ENCODE data around the gene POTEM.
"Not testable (repeated sequence)": the region's sequence is repeated elsewhere in the genome, so short reads cannot be mapped to it uniquely, and the experiment has no call there.

Gene POTEM

GRCh38 chr14:18967134-18967533, at the start of gene POTEM:
Gene POTEM, plus strand, starts transcription at chr14:18967434. Its CDS starts 52 bp downstream, at chr14:18967486.
- DNase-seq (ENCODE audit: extremely low read depth, low read depth), result not testable (repeated sequence)

GRCh38 chr14:18918345-18918744, 48.9 kb upstream of the POTEM start:
- H3K4me3 ChIP-seq (replicated peaks; ENCODE audit: low read depth, low read length); DNase-seq (ENCODE audit: extremely low read depth, low read depth): not testable (repeated sequence)

More at GRCh38 chr14:18967134-18967533, at the start of gene POTEM:
- not testable (repeated sequence) for H3K4me3 ChIP-seq (replicated peaks; ENCODE audit: low read depth, low read length)

GRCh38 chr14:18920052-18920451, 47.2 kb upstream of the POTEM start:
- DNase-seq (ENCODE audit: extremely low read depth, low read depth); H3K4me3 ChIP-seq (replicated peaks; ENCODE audit: low read depth, low read length): not testable (repeated sequence)

GRCh38 chr14:18921055-18921701, 46.1 kb upstream of the POTEM start:
- H3K4me3 ChIP-seq (replicated peaks; ENCODE audit: low read depth, low read length); DNase-seq (ENCODE audit: extremely low read depth, low read depth): not testable (repeated sequence)

GRCh38 chr14:18936848-18937247, 30.4 kb upstream of the POTEM start:
- H3K4me3 ChIP-seq (replicated peaks; ENCODE audit: low read depth, low read length); DNase-seq (ENCODE audit: extremely low read depth, low read depth): not testable (repeated sequence)

- not testable (repeated sequence) for H3K4me3 ChIP-seq (replicated peaks; ENCODE audit: low read depth, low read length); DNase-seq (ENCODE audit: extremely low read depth, low read depth)
Observed at GRCh38 chr14:18938733-18939132, 28.5 kb upstream of the POTEM start.

- not testable (repeated sequence) for DNase-seq (ENCODE audit: extremely low read depth, low read depth); H3K4me3 ChIP-seq (replicated peaks; ENCODE audit: low read depth, low read length)
Observed at GRCh38 chr14:18949939-18950338, 17.3 kb upstream of the POTEM start.

- DNase-seq (ENCODE audit: extremely low read depth, low read depth), result not testable (repeated sequence)
Observed at GRCh38 chr14:18953085-18953484, 14.1 kb upstream of the POTEM start.

GRCh38 chr14:18955816-18956215, 11.4 kb upstream of the POTEM start:
- not testable (repeated sequence) for H3K4me3 ChIP-seq (replicated peaks; ENCODE audit: low read depth, low read length); DNase-seq (ENCODE audit: extremely low read depth, low read depth)

More at GRCh38 chr14:18953085-18953484, 14.1 kb upstream of the POTEM start:
- not testable (repeated sequence) for H3K4me3 ChIP-seq (replicated peaks; ENCODE audit: low read depth, low read length)

- H3K4me3 ChIP-seq (replicated peaks; ENCODE audit: low read depth, low read length); DNase-seq (ENCODE audit: extremely low read depth, low read depth): not testable (repeated sequence)
Observed at GRCh38 chr14:18961576-18961975, 5.7 kb upstream of the POTEM start.

GRCh38 chr14:18962143-18962542, 5.1 kb upstream of the POTEM start:
- not testable (repeated sequence) for H3K4me3 ChIP-seq (replicated peaks; ENCODE audit: low read depth, low read length)

GRCh38 chr14:18963276-18963675, 4.0 kb upstream of the POTEM start:
- DNase-seq (ENCODE audit: extremely low read depth, low read depth); H3K4me3 ChIP-seq (replicated peaks; ENCODE audit: low read depth, low read length): not testable (repeated sequence)

More at GRCh38 chr14:18962143-18962542, 5.1 kb upstream of the POTEM start:
- DNase-seq (ENCODE audit: extremely low read depth, low read depth), result not testable (repeated sequence)

GRCh38 chr14:18964878-18965277, 2.4 kb upstream of the POTEM start:
- not testable (repeated sequence) for H3K4me3 ChIP-seq (replicated peaks; ENCODE audit: low read depth, low read length)

GRCh38 chr14:19002566-19002965, 35.3 kb downstream of the POTEM start:
- DNase-seq (ENCODE audit: extremely low read depth, low read depth); H3K4me3 ChIP-seq (replicated peaks; ENCODE audit: low read depth, low read length): not testable (repeated sequence)

More at GRCh38 chr14:18964878-18965277, 2.4 kb upstream of the POTEM start:
- not testable (repeated sequence) for DNase-seq (ENCODE audit: extremely low read depth, low read depth)

GRCh38 chr14:19006490-19006889, 39.3 kb downstream of the POTEM start:
- DNase-seq (ENCODE audit: extremely low read depth, low read depth), result not testable (repeated sequence)

GRCh38 chr14:19007678-19008077, 40.4 kb downstream of the POTEM start:
- not testable (repeated sequence) for DNase-seq (ENCODE audit: extremely low read depth, low read depth); H3K4me3 ChIP-seq (replicated peaks; ENCODE audit: low read depth, low read length)

More at GRCh38 chr14:19006490-19006889, 39.3 kb downstream of the POTEM start:
- H3K4me3 ChIP-seq (replicated peaks; ENCODE audit: low read depth, low read length), result not testable (repeated sequence)

- H3K4me3 ChIP-seq (replicated peaks; ENCODE audit: low read depth, low read length); DNase-seq (ENCODE audit: extremely low read depth, low read depth): not testable (repeated sequence)
Observed at GRCh38 chr14:19011029-19011428, 43.8 kb downstream of the POTEM start.

- not testable (repeated sequence) for DNase-seq (ENCODE audit: extremely low read depth, low read depth)
Observed at GRCh38 chr14:19011703-19012102, 44.5 kb downstream of the POTEM start.

GRCh38 chr14:19015185-19015584, 48.0 kb downstream of the POTEM start:
- H3K4me3 ChIP-seq (replicated peaks; ENCODE audit: low read depth, low read length); DNase-seq (ENCODE audit: extremely low read depth, low read depth): not testable (repeated sequence)

More at GRCh38 chr14:19011703-19012102, 44.5 kb downstream of the POTEM start:
- not testable (repeated sequence) for H3K4me3 ChIP-seq (replicated peaks; ENCODE audit: low read depth, low read length)
